Stimulated activated CD8-positive, alpha-beta memory T cell treated with anti-CD3 and anti-CD28 coated beads, Interleukin-12 subunit alpha, Interleukin-12 subunit beta, amount 100 ng/mL, for 1 hour (primary cell): ENCODE results near the gene C2orf74.
"Not testable (repeated sequence)": the region's sequence is repeated elsewhere in the genome, so short reads cannot be mapped to it uniquely, and the experiment has no call there.

Experiments used
- DNase-seq: peaks from one replicate; pipeline ENCODE4 v3.0.0-alpha.2; 2020; ENCODE audit warnings: low read depth

C2orf74 gene

DNA sequence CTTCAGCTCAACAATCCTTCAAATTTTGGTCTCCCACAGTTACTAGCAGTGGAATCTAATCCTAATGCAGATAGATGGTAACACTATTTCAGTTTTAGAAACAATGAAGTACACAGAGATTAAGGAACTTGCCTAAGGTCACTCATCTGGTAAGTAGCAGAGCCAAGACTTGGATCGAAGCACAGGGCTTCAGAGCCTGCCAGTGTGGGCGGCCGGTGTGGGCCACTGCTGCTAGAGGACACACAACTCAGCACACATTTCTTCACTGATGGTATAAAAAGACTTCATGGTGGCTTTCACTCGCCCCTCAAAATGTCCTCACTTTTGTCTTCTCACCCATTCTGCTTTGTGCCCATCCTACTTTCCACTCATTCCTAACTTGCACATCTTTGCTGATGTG lies 11.1 kb downstream of the C2orf74 start:
- DNase-seq = no peak

DNA sequence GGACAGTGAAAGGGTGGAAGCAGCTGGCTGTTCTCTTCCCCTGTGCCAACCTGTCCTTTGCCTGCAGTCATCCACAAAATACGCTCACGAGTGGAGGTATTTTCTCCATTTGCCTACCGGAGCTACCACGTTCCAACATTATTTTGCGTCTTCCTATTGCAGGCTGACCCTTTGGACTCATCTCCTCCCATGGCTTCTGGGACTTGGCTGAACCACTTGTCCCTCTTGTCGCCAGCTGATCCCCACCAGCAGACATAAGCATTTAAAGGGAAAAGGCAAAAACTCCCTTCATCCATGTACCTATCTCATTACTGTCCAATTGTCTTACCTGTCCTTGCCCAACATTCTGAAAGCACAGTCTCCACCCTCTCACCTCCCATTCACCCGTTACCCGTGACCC lies 13.0 kb downstream of the C2orf74 start:
- DNase-seq = no peak

DNA sequence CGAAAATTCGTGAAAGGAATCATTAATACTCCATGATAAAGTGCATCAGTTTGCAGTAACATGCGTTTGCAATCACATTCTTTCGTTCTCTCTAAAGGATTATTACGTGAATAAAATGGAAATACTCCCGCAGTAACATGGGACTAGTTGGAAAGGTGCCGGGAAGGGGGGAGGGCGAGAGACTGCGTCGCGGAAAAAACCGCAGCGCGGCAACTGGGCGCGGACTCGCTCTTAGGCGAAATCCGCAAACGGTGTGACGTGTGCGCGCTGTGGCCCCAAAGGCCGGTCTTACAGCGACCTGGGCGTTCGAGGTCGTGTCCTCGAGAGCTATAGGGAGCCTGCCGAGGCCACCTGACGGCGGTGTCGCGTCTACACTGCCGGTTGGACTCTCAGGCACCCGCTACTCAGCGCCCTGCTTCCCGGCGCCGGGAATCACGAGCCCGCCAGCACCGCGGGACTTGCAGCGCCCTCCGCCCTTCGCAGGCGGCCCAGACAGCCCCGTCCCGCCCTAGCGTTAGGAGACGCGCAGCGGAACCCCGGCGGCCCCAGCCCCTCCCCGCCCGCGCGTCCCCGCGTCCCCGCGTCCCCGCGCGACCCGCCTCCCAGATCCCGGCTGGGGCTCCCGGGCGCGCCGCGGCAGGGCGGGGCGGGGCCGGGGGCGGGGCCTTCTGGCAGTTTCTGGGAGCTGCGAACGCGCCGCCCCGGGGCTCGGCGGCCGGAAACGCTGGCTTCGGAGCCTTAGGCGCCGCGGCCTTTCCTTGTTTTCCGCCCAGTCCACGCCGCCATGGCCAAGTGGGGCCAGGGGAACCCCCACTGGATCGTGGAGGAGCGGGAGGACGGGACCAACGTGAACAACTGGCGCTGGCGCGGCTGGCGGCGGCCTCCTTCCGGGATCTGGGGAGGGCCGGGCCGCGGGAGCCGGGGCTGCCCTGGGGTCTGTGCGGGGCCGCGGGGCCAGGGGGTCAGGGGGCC lies 15.1 kb downstream of the C2orf74 start:
- peak; percentile 86 for DNase-seq

DNA sequence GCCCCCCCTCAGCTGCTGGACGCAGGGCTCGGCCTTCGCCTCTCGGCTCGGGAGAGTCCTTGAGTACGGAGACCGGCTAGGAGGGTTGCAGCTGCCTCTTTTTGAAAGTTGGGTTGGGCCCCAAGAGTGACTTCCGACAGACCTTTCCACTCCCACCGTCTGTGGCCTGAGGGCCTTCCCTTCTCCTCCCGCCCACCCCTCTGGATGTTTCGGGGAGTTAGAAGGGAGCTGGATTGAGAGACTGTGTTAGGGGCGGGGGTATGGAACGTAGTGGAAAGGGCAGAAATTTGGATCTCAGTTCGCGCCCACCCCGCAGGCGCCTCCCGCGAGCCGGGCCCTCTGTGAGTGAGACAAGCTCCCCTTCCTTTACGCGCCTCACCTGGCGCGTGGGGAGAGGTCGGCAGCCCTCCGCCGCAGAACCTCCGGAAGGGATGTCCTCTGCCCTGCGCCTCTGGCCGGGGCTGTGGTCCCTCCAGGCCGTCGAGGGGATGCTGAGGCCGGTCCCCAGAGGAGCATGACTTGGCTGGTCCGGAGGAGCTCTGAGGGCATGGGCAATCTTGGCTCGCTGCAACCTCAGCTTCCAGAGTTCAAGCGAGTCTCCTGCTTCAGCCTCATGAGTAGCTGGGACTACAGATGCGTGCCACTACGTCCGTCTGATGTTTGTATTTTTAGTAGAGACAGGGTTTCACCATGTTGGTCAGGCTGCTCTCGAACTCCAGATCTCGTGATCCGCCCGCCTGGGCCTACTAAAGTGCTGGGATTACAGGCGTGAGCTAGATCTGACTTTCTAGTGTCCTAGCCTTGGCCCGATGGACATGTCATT lies 15.9 kb downstream of the C2orf74 start:
- DNase-seq = no peak

DNA sequence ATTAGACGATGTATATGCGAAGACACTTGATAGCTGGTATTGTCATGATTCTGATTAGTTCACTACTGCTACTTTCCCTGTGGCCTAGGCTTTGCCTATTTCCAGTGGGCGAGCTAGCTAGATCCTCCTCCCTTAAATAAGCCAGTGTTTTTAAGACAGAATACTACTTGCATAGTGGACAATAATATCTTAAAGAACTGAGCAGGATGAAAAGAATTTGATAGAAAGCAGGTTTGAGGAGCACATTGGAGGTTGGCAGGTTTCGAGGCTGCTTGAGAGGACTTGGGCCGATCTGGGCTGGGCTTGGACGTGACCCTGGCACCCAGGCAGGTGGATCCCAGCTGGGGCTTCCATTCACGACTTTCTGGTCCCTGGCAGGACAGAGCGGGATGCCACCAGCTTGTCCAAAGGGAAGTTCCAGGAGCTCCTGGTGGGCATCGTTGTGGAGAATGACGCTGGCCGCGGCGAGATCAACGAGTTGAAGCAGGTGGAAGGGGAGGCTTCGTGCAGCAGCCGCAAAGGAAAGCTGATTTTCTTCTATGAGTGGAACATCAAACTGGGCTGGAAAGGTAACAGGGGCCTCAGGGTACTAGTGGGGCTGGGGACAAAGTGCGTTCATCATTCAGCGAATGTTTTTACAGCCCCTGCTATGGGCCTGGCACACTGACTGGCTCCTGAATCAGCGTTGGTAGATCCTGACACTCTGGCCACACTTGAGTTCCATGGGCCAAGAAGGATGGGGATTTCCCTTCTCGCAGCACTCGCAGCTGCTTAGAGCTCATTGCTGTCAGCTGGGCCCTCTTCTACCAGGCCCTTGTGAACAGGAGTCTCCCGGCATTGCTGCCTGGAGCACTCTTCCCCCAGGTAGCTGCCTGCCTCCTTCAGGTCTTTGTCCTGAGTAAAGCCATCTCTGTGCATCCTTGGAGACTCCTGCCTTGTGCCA lies 16.9 kb downstream of the C2orf74 start:
- no peak for DNase-seq

DNA sequence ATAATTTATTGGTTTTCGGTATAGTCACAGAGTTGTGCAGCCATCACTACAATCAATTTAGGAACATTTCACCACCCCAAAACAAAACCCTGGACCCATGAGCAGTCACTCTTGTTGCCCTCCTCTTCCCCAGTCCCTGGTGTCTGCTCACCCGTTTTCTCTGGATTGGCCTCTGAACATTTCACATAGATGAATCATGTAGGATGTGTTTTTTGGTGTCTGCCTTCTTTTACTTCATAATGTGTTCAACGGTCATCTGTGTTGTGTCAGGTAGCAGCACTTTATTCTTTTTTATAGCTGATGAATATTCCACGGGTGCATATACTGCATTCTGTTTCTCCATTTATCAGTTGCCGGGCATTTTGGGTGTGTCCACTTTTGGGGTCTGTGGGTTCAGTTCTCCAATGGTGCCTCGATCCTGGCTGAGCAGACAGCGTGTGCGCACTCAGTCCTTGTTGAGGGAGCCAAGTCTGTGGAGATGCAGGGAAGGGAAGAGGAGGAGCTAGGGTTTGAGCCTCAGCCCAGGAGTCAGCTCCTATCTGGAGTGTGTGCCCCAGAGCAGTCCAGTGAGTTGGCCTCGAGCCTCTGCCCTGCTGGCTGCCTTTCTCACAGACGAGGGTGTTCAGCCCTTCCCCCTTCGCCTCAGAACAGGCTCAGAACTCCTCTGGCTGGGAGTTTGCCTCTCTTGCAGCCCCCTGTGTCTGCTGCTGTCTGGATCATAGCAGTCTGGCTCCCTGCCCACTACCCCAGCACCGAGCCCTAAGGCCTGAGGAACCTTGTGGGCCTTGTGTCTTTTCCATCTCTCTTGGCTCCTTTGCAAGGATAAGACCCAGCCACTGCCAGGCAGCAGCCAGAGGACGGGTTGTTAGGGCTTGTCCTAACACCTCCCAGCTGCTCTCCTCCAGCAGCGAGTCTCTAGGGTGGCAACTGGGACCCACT lies 18.0 kb downstream of the C2orf74 start:
- no peak for DNase-seq

DNA sequence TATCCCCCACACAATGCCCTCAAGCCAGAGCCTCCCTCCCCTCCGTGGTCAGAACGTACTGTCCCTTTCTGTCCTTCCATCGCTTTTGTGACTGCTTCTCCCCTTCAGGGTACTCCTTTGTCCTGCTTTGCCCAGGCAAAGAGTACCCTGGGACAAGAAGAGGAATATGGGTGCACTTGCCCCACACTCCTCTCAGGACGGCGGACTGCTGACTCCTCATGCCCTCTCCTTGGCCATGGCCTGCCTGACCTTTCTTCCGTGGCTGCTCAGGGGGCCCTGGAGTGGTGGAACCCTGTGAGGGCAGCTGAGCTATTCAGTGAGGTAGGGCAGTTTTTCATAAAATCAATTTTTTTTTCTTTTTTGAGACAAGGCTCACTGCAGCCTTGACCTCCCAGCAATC lies 18.7 kb downstream of the C2orf74 start:
- no peak for DNase-seq

DNA sequence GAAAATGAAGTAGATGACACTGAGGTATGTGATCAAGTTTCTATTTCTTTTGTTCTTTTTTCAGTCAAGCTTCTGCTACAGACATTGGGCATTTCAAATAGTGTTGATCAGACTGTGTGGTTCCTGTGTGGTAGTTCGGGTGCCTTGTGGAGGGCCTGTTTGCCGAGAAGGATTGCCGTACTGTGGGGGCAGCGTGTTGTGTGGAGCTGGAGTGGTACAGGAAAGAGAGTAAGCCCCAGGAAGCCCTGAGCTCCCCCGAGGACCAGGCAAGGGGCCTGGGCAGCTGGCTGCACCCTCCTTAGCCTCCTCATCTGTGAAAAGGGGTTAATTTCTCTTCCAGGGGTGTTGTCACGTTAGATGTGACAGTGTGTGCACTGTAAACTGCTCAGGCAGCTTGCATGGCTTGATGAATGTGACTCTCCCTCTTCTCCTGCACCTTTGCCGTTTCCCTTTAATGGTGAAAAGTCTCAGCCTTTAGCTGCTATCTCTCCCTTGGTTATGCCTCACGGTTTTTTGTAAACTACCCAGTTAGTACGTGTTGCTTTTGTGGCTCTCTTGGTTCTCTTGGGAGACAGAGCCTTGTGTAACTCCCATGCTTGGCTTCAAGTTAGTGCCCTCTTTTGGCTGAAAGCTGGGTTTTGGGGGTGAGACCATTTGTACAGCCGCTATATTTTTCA lies 19.5 kb downstream of the C2orf74 start:
- no peak for DNase-seq

DNA sequence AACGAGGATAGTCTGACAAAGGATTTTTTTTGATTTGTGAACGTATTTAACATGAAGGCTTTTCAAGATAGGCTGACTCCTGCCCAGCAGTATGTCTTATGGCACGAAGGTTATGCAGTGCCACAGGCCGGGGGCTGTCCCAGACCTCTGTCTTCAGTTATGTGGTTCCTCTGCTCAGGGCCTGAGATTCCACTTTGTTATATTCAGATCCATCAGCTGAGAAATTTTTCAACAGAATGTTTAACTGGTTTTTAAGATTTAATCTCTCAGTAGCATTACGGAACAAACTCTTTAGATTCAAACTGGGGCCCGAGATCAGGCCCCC lies 20.0 kb downstream of the C2orf74 start:
- DNase-seq = no peak

DNA sequence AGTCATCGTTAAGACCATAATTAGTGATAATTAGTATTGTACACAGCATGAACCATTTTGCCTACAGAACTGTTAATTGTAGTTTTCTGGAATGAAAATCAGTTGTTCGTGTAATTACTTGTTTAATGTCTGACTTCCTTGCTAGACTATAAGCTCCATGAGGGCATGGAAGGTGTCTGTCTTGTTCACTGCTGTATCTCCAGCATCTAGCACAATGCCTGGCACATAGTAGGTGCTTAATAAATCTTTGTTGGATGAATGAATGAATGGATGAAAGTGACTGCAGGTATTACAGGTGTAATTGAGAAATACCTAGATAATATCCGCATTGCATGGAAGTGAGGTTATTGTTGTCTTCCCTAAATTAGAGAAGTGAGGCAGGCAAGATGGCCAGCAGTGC lies 21.8 kb downstream of the C2orf74 start:
- DNase-seq = no peak

DNA sequence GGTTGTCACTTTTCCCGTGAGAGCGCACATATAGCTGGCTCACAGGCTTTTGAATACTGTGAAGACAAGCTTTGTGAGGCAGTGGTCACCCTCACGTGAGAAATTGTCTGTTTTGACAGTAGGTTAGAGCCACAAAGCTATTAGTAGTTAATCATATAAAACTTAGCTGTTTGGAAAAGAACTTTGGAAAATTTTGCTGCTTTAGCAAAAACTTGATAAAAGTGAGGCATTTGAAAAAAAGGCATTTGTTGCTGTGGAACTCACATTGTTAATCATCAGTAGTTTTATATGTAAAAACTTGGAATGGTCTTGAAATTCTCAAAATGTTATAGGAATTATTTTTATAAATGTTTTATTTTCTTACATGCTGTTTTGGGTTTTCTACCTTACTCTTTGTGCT lies 22.3 kb downstream of the C2orf74 start:
- DNase-seq = no peak

DNA sequence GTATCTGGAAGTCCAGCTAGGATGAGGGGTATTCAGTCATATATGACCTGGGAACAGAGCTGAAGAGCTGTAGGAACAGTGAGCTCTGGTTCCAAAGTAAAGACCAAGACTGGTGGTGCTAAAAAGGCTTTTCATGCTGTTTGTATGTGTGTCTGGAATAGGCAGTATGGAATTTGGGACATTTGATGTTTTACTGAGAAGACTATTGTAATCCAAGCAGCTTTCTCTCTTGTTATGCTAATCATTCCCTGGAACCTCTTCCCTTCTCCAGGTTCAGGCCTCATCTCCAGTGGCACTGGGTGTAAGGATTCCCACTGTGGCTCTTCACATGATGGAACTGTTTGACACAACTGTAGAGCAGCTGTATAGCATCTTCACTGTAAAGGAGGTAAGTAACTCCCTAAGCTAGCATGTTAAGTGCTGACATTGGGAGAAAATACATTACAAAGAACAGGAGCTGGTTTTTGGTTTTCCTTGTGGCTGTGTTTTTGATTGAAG lies 23.3 kb downstream of the C2orf74 start:
- no peak for DNase-seq

DNA sequence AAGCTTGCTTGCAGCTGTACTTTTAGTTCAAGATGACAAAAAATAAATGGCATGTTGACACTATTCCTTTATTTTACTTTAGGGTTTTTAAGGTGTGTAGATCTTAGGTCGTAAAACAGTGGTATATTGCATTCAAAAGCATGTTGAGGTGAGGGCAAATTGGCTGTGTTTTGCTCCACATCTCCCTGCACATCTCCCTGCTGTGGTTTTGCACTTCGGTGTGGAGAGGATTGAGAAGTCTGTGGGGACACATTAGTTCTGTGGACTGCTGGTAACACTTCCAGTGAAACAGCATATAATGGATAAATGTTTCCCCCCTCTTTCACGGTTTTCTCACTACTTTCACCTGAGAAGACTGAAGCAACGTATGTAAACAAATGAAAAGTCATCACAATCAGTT lies 25.1 kb downstream of the C2orf74 start:
- DNase-seq = no peak

DNA sequence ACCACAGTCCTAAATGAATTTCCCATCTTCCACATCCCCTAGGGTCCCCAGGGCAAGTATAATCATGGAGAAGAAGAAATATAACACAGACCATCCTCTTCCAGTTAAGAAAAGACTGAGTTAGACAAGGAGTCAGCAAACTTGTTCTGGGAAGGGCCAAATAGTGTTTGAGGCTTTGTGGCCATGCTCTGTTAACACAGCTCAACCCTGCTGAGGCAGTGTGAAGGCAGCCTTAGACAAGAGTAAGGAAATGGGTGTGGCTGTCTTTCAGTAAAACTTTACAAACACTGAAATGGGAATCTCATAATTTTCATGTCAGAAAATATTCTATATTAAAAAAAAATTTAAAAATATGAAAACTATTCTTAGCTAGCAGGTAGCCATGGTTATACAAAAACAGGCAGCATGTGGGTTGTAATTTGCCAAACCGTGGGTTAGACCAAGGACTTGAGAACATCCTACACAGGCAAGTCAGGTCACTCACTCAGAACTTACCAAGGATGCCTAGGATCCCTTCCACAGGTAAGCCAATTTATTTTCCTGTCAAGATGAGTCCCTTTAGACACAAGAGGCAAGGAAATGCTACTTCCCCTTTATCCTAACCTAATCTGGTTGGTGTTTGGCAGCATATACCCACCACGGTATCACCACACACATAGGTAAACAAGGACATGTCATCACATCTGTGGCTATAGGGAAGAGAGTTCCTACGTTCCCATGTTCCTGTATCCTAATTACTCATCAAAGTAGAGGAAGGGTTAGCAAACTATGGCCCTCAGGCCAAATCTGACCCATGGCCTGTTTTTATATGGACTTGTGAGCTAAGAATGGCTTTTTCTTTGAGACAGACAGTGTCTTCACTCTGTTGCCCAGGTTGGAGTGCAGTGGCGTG lies 31.9 kb downstream of the C2orf74 start:
- DNase-seq = no peak

DNA sequence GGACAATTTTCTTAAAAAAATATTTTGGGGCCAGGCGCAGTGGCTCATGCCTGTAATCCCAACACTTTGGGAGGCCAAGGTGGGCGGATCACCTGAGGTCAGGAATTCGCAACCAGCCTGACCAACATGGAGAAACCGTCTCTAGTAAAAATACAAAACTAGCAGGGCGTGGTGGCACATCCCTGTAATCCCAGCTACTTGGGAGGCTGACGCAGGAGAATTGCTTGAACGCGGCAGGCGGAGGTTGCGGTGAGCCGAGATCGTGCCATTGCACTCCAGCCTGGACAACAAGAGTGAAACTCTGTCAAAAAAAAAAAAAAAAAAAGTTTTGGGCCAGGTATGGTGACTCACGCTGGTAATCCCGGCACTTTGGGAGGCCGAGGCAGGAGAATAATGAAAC lies 32.7 kb downstream of the C2orf74 start:
- DNase-seq = not testable (repeated sequence)

DNA sequence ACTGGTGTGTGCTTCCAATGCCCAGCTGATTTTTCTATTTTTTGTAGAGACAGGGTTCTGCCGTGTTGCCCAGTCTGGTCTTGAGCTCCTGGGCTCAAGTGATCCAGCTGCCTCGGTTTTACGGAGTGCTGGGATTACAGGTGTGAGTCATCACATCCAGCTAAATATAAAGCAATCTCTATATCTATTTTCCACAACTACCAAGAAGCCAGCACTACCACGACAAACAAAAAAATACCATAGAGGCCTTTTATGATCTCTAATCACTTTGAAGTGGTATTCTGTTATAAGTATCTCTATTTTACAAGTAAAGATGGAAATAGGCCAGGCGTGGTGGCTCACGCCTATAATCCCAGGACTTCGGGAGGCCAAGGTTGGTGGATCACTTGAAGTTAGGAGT lies 34.7 kb downstream of the C2orf74 start:
- DNase-seq = no peak

DNA sequence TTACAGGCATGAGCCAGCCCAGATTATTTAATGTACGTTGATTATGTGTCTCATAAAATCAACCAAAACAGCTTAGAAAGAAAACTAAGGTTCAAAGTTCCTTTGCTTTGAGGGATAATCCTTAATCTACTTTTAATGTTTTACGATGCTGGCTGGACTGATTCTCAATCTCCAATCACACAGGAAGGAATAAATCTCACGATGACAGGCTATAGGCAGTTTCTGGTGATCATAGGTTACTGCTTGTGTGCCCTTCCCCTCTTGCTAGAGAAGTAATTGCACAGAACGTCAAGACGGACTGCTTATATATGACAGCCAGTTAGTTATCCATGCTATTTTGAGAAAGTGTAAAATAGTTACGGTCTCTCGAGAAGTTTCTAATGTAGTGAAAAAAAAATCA lies 43.1 kb downstream of the C2orf74 start:
- no peak for DNase-seq

DNA sequence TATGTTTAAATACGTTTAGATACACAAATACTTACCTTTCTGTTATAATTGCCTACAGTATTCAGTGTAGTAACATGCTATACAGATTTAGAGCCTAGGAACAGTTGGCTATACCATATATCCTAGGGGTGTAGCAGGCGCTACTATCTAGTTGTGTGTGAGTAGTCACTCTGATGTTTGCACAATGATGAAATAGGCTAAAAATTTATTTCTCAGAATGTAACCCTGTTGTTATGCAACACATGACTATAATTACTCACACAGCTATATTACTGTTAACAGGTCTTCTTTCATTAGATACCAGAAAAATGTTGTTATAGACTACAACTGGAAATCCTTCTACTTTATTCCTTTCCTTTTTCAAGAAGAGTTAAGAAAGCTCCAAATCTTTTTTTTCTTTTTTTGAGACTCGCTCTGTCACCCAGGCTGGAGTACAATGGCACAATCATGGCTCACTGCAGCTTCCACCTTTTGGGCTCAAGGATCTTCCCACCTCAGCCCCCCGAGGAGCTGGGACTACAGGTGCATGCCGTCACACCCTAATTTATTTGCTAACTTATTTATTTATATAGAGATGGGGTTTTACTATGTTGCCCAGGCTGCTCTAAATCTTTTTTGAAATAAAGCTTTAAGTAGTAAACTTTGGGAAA lies 48.5 kb downstream of the C2orf74 start:
- DNase-seq = no peak

DNA sequence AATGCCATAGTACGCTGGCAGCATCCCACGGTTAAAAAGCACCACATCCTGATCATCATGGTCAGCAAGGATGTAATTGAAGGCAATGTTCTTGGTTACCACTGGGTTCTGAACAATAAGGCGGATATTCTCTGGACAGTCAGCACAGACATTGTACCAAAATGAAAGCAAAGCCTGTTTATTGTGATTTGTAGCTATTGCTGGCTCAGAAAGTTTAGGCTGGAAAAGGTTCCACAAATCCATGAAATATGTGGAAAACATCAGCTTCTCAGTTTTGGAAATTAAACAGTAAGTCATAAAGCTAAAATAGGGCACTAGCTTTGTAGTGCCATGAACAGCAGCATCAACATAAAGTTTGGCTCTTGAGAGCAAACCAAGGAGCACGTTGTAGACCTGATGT lies 52.2 kb downstream of the C2orf74 start:
- no peak for DNase-seq
